ENCODE results near the gene PEX7.
"Not testable (repeated sequence)": the region's sequence is repeated elsewhere in the genome, so short reads cannot be mapped to it uniquely, and the experiment has no call there.

Gene PEX7

GRCh38 chr6:136950436-136951126 is 128.2 kb downstream of the PEX7 start:
- DNase-seq (ENCODE audit: low spot score): no peak

- no peak for DNase-seq (ENCODE audit: low spot score)
Measured at GRCh38 chr6:136952714-136953260, 130.4 kb downstream of the PEX7 start.

GRCh38 chr6:136955123-136955522 is 132.7 kb downstream of the PEX7 start:
- no peak for DNase-seq (ENCODE audit: low spot score)

- no peak for DNase-seq (ENCODE audit: low spot score)
Measured at GRCh38 chr6:136956590-136957544, 134.5 kb downstream of the PEX7 start.

- DNase-seq (ENCODE audit: low spot score): no peak
Measured at GRCh38 chr6:136958168-136958567, 135.8 kb downstream of the PEX7 start.

GRCh38 chr6:136959471-136959891 is 137.1 kb downstream of the PEX7 start:
- DNase-seq (ENCODE audit: low spot score): no peak

GRCh38 chr6:136959935-136960334 is 137.5 kb downstream of the PEX7 start:
- DNase-seq (ENCODE audit: low spot score): not testable (repeated sequence)

- DNase-seq (ENCODE audit: low spot score): no peak
Measured at GRCh38 chr6:136960781-136961180, 138.4 kb downstream of the PEX7 start.

- DNase-seq (ENCODE audit: low spot score): no peak
Measured at GRCh38 chr6:136961848-136962247, 139.5 kb downstream of the PEX7 start.

GRCh38 chr6:136962661-136963060 is 140.3 kb downstream of the PEX7 start:
- DNase-seq (ENCODE audit: low spot score): no peak

- no peak for DNase-seq (ENCODE audit: low spot score)
Measured at GRCh38 chr6:136963259-136963658, 140.9 kb downstream of the PEX7 start.
